Mesenchymal stem cell (in vitro differentiated cells and primary cell): ENCODE results near the gene FMN1.

Experiments used
- DNase-seq: peaks from one replicate; pipeline ENCODE4 v3.0.0-alpha.2; 2013
- H2AFZ ChIP-seq: one replicate; pipeline ENCODE4 v1.6.1; 2013; ENCODE audit warnings: low read depth, mild to moderate bottlenecking, control low read depth, inconsistent platforms, low read length, moderate library complexity
- H2AK5ac ChIP-seq: 2 replicates; pipeline ENCODE4 v1.6.1; 2013; ENCODE audit warnings: low read length, moderate library complexity, mild to moderate bottlenecking, inconsistent platforms; ENCODE audit not compliant: severe bottlenecking
- H2BK120ac ChIP-seq: one replicate; pipeline ENCODE4 v1.6.1; 2013; ENCODE audit warnings: low read depth, mild to moderate bottlenecking, inconsistent platforms, low read length, moderate library complexity
- H2BK12ac ChIP-seq, 2 experiments: one replicate each; pipeline ENCODE4 v1.6.1; 2013; ENCODE audit warnings: inconsistent platforms in 2 of 2, low read length in 2 of 2, mild to moderate bottlenecking in 2 of 2, moderate library complexity in 2 of 2, control low read depth in 1 of 2
- H2BK15ac ChIP-seq: one replicate; pipeline ENCODE4 v1.6.1; 2013; ENCODE audit warnings: mild to moderate bottlenecking, low read depth, inconsistent platforms; ENCODE audit not compliant: poor library complexity, severe bottlenecking
- H2BK5ac ChIP-seq: 2 replicates; pipeline ENCODE4 v1.6.1; 2013; ENCODE audit warnings: low read depth, mild to moderate bottlenecking, low read length, control low read depth, inconsistent platforms; ENCODE audit not compliant: poor library complexity, severe bottlenecking
- H3K14ac ChIP-seq, 2 experiments: one replicate each; pipeline ENCODE4 v1.6.1; 2013; ENCODE audit warnings: inconsistent platforms in 2 of 2, low read length in 2 of 2, control low read depth in 1 of 2, mild to moderate bottlenecking in 1 of 2, moderate library complexity in 1 of 2
- H3K18ac ChIP-seq, 2 experiments: one replicate each; pipeline ENCODE4 v1.6.1; 2013; ENCODE audit warnings: inconsistent platforms in 2 of 2, low read length in 2 of 2, control low read depth in 1 of 2, low read depth in 1 of 2, mild to moderate bottlenecking in 1 of 2
- H3K23ac ChIP-seq, 2 experiments: one replicate each; pipeline ENCODE4 v1.6.1; 2013; ENCODE audit warnings: inconsistent platforms in 2 of 2, low read length in 2 of 2, mild to moderate bottlenecking in 2 of 2, moderate library complexity in 2 of 2, control low read depth in 1 of 2
- H3K27ac ChIP-seq: 2 replicates; pipeline ENCODE4 v1.5.1; 2013; ENCODE audit warnings: mild to moderate bottlenecking, moderate library complexity, low read length, control low read depth, inconsistent platforms; ENCODE audit not compliant: poor library complexity, severe bottlenecking
- H3K27me3 ChIP-seq, 2 experiments: 2 replicates each; pipeline versions ENCODE4 v1.6.1 to v1.7.0; 2013; ENCODE audit warnings: low read length in 2 of 2, mild to moderate bottlenecking in 2 of 2, moderate library complexity in 2 of 2, control low read depth in 1 of 2, inconsistent platforms in 1 of 2; ENCODE audit not compliant: control insufficient read depth in 1 of 2, insufficient read depth in 1 of 2
- H3K36me3 ChIP-seq, 2 experiments: 2 replicates each; pipeline versions ENCODE4 v1.6.1 to v1.7.0; 2013; ENCODE audit warnings: low read length in 2 of 2, control low read depth in 1 of 2, inconsistent platforms in 1 of 2, low read depth in 1 of 2, mild to moderate bottlenecking in 1 of 2; ENCODE audit not compliant: insufficient read depth in 2 of 2, control insufficient read depth in 1 of 2
- H3K4ac ChIP-seq, 2 experiments: one replicate each; pipeline ENCODE4 v1.6.1; 2013; ENCODE audit warnings: inconsistent platforms in 2 of 2, low read length in 2 of 2, mild to moderate bottlenecking in 2 of 2, moderate library complexity in 2 of 2, control low read depth in 1 of 2, low read depth in 1 of 2
- H3K4me1 ChIP-seq: 2 replicates; pipeline ENCODE4 v1.6.1; 2013; ENCODE audit warnings: low read depth, low read length, control low read depth; ENCODE audit not compliant: control insufficient read depth, insufficient read depth
- H3K4me2 ChIP-seq: 2 replicates; pipeline ENCODE4 v1.6.1; 2013; ENCODE audit warnings: low read length, mild to moderate bottlenecking, inconsistent platforms; ENCODE audit not compliant: poor library complexity, severe bottlenecking
- H3K4me3 ChIP-seq, 2 experiments: 2 replicates each; pipeline versions ENCODE4 v1.5.1 to v1.7.0; 2013; ENCODE audit warnings: low read length in 2 of 2, mild to moderate bottlenecking in 2 of 2, control low read depth in 1 of 2, low read depth in 1 of 2; ENCODE audit not compliant: insufficient read depth in 1 of 2
- H3K79me1 ChIP-seq: replicated peaks from 2 replicates; pipeline ENCODE4 v1.6.1; 2013; ENCODE audit warnings: mild to moderate bottlenecking, control low read depth, low read length, inconsistent platforms; ENCODE audit not compliant: poor library complexity, severe bottlenecking
- H3K9ac ChIP-seq: 2 replicates; pipeline ENCODE4 v1.7.0; 2013; ENCODE audit warnings: mild to moderate bottlenecking, low read length, moderate library complexity
- H3K9me3 ChIP-seq: 2 replicates; pipeline ENCODE4 v1.7.0; 2013; ENCODE audit warnings: mild to moderate bottlenecking, low read length; ENCODE audit not compliant: control insufficient read depth
- H4K8ac ChIP-seq: one replicate; pipeline ENCODE4 v1.6.1; 2013; ENCODE audit warnings: inconsistent platforms, mild to moderate bottlenecking, low read length, moderate library complexity
- H4K91ac ChIP-seq: one replicate; pipeline ENCODE4 v1.6.1; 2013; ENCODE audit warnings: mild to moderate bottlenecking, low read length, inconsistent platforms
- WGBS: methylation state at CpG from one replicate; pipeline ENCODE4 v1.1.7; 2013; ENCODE audit warnings: mixed read lengths; 5-methylcytosine and 5-hydroxymethylcytosine counted together

Gene FMN1

GRCh38 chr15:32807331-32807730 is 387.2 kb downstream of the FMN1 start:
- H3K9ac ChIP-seq, result no peak overlapping the region
- H2BK120ac ChIP-seq, result no peak overlapping the region
- H3K9me3 ChIP-seq, result peaks cover 12% of the 10 kb centered on the region
- H3K79me1 ChIP-seq, result no peaks in the 10 kb centered on the region
- no peak overlapping the region for H2BK12ac ChIP-seq
- no peak overlapping the region for H3K4me3 ChIP-seq
- WGBS, result 100% methylated on average over 1 of the region's 1 CpG
- no peak overlapping the region for H3K4me2 ChIP-seq
- H3K27ac ChIP-seq, result no peak overlapping the region
- H3K4ac ChIP-seq, result no peak overlapping the region
- no peak overlapping the region for H3K18ac ChIP-seq
- H3K36me3 ChIP-seq, result peaks cover 0 to 12% of the 10 kb centered on the region in 2 experiments
- no peak overlapping the region for H2BK5ac ChIP-seq
- H3K4me1 ChIP-seq, result peaks cover 3% of the 10 kb centered on the region
- H2AK5ac ChIP-seq, result no peak overlapping the region
- no peak overlapping the region for H3K14ac ChIP-seq
- no peak overlapping the region for H2AFZ ChIP-seq
- no peak overlapping the region for H2BK15ac ChIP-seq
- no peak overlapping the region for H4K91ac ChIP-seq
- no peak overlapping the region for H4K8ac ChIP-seq
- DNase-seq, result no peak
- H3K23ac ChIP-seq, result no peak overlapping the region
- peaks cover 0 to 8% of the 10 kb centered on the region in 2 experiments for H3K27me3 ChIP-seq

GRCh38 chr15:32803631-32804030 is 390.9 kb downstream of the FMN1 start:
- peaks cover 0 to 9% of the 10 kb centered on the region in 2 experiments for H3K27me3 ChIP-seq

GRCh38 chr15:32802286-32802936 is 392.1 kb downstream of the FMN1 start:
- 4% methylated on average over 9 of the region's 10 CpGs for WGBS
- no peak overlapping the region for H4K91ac ChIP-seq
- H3K79me1 ChIP-seq, result no peaks in the 10 kb centered on the region
- H2BK15ac ChIP-seq, result no peak overlapping the region
- H2BK5ac ChIP-seq, result no peak overlapping the region
- no peak overlapping the region for H2BK12ac ChIP-seq
- no peak overlapping the region for H3K4me3 ChIP-seq
- H3K23ac ChIP-seq, result no peak overlapping the region
- H3K4ac ChIP-seq, result no peak overlapping the region
- peak overlapping the region; percentile 50 for H3K27ac ChIP-seq
- no peak overlapping the region for H3K9ac ChIP-seq
- H3K14ac ChIP-seq, result no peak overlapping the region
- H3K4me2 ChIP-seq, result peak overlapping the region; percentile 59
- H3K36me3 ChIP-seq, result peaks cover 0 to 9% of the 10 kb centered on the region in 2 experiments
- no peak overlapping the region for H4K8ac ChIP-seq
- H2BK120ac ChIP-seq, result no peak overlapping the region
- H3K18ac ChIP-seq, result no peak overlapping the region
- peak; percentile 94 for DNase-seq
- H3K9me3 ChIP-seq, result peaks cover 12% of the 10 kb centered on the region
- peaks cover 3% of the 10 kb centered on the region for H3K4me1 ChIP-seq
- peaks cover 0 to 6% of the 10 kb centered on the region in 2 experiments for H3K27me3 ChIP-seq
- H2AK5ac ChIP-seq, result no peak overlapping the region
- H2AFZ ChIP-seq, result no peak overlapping the region

More at GRCh38 chr15:32803631-32804030, 390.9 kb downstream of the FMN1 start:
- H4K91ac ChIP-seq, result no peak overlapping the region
- no peak overlapping the region for H3K4me2 ChIP-seq
- H3K9me3 ChIP-seq, result peaks cover 12% of the 10 kb centered on the region
- H4K8ac ChIP-seq, result no peak overlapping the region
- H3K4me3 ChIP-seq, result peak overlapping the region in 1 of 2 experiments; percentile 39
- peaks cover 0 to 9% of the 10 kb centered on the region in 2 experiments for H3K36me3 ChIP-seq
- H2BK12ac ChIP-seq, result peak overlapping the region in 1 of 2 experiments; percentile 64
- 91% methylated on average over 3 of the region's 3 CpGs for WGBS
- no peak overlapping the region for H3K14ac ChIP-seq
- H3K18ac ChIP-seq, result peak overlapping the region in 1 of 2 experiments; percentile 55
- peaks cover 5% of the 10 kb centered on the region for H3K4me1 ChIP-seq
- H3K79me1 ChIP-seq, result no peaks in the 10 kb centered on the region
- no peak overlapping the region for H3K4ac ChIP-seq
- H3K23ac ChIP-seq, result no peak overlapping the region
- peak; percentile 35 for DNase-seq
- H2BK5ac ChIP-seq, result no peak overlapping the region
- H2BK15ac ChIP-seq, result no peak overlapping the region
- no peak overlapping the region for H2AFZ ChIP-seq
- no peak overlapping the region for H3K9ac ChIP-seq
- H3K27ac ChIP-seq, result no peak overlapping the region
- no peak overlapping the region for H2BK120ac ChIP-seq
- peak overlapping the region; percentile 65 for H2AK5ac ChIP-seq

- Histone ChIP-seq H3K18ac (no peak overlapping the region), H2BK5ac (no peak overlapping the region), H3K9me3 (peaks cover 12% of the 10 kb centered on the region), H3K23ac (no peak overlapping the region), H4K91ac (no peak overlapping the region), H2BK15ac (no peak overlapping the region), H2BK12ac (no peak overlapping the region), H3K9ac (no peak overlapping the region), H3K4me2 (no peak overlapping the region), H3K36me3 (peaks cover 0 to 12% of the 10 kb centered on the region in 2 experiments), H3K79me1 (no peaks in the 10 kb centered on the region), H3K27ac (no peak overlapping the region), H2AFZ (no peak overlapping the region), H3K14ac (no peak overlapping the region), H4K8ac (no peak overlapping the region), H2AK5ac (no peak overlapping the region), H3K4ac (no peak overlapping the region), H3K27me3 (peaks cover 0 to 6% of the 10 kb centered on the region in 2 experiments), H3K4me3 (no peak overlapping the region), H3K4me1 (peaks cover 2% of the 10 kb centered on the region), H2BK120ac (no peak overlapping the region)
- no peak for DNase-seq
- 100% methylated on average over 6 of the region's 6 CpGs for WGBS
Observed at GRCh38 chr15:32799936-32800535, 394.5 kb downstream of the FMN1 start.
